NCI-H1436 treated with DMSO at 0.1 percent for 48 hours (cell line): ENCODE results near the gene SLC25A42.
"Not testable (repeated sequence)": the region's sequence is repeated elsewhere in the genome, so short reads cannot be mapped to it uniquely, and the experiment has no call there.

Experiments
- DNase-seq: peaks from one replicate; lab custom pipeline; 2025; lab: John Stamatoyannopoulos, UW

SLC25A42 gene

GRCh38 chr19:19105365-19106055, 41.7 kb downstream of the SLC25A42 start:
- no peak for DNase-seq

- DNase-seq: no peak
Observed at GRCh38 chr19:19106056-19106551, 42.3 kb downstream of the SLC25A42 start.

- DNase-seq: not testable (repeated sequence)
Observed at GRCh38 chr19:19106938-19107337, 43.1 kb downstream of the SLC25A42 start.

GRCh38 chr19:19107654-19108053, 43.9 kb downstream of the SLC25A42 start:
- no peak for DNase-seq

GRCh38 chr19:19109601-19110000, 45.8 kb downstream of the SLC25A42 start:
- no peak for DNase-seq

GRCh38 chr19:19110410-19111135, 46.8 kb downstream of the SLC25A42 start:
- no peak for DNase-seq

- DNase-seq: no peak
Observed at GRCh38 chr19:19111136-19111835, 47.5 kb downstream of the SLC25A42 start.

GRCh38 chr19:19111967-19112580, 48.3 kb downstream of the SLC25A42 start:
- DNase-seq: no peak

GRCh38 chr19:19113040-19113626, 49.3 kb downstream of the SLC25A42 start:
- no peak for DNase-seq

GRCh38 chr19:19115954-19116353, 52.2 kb downstream of the SLC25A42 start:
- no peak for DNase-seq

- DNase-seq: no peak
Observed at GRCh38 chr19:19119325-19120237, 55.8 kb downstream of the SLC25A42 start.

- no peak for DNase-seq
Observed at GRCh38 chr19:19120308-19121231, 56.8 kb downstream of the SLC25A42 start.

- no peak for DNase-seq
Observed at GRCh38 chr19:19121371-19121770, 57.6 kb downstream of the SLC25A42 start.

- no peak for DNase-seq
Observed at GRCh38 chr19:19122902-19123301, 59.1 kb downstream of the SLC25A42 start.

GRCh38 chr19:19123386-19123785, 59.6 kb downstream of the SLC25A42 start:
- no peak for DNase-seq

GRCh38 chr19:19126102-19126501, 62.3 kb downstream of the SLC25A42 start:
- no peak for DNase-seq

GRCh38 chr19:19131989-19132388, 68.2 kb downstream of the SLC25A42 start:
- no peak for DNase-seq

- DNase-seq: no peak
Observed at GRCh38 chr19:19132912-19133311, 69.1 kb downstream of the SLC25A42 start.

GRCh38 chr19:19133985-19134384, 70.2 kb downstream of the SLC25A42 start:
- DNase-seq: no peak

GRCh38 chr19:19134687-19135158, 70.9 kb downstream of the SLC25A42 start:
- DNase-seq: no peak
